OCI-LY1 (cell line): ENCODE data around the gene ATP13A5.

Source experiments
- H2AFZ ChIP-seq: fragments of 200-600 bp; sonication (generic), shearing (Covaris generic); 2 replicates; pipeline ENCODE4 v1.6.0; 2014; ENCODE audit warnings: antibody characterized with exemption, mild to moderate bottlenecking, low read length
- H3F3A ChIP-seq: fragments of 200-600 bp; sonication (generic), shearing (Covaris generic); 2 replicates; pipeline ENCODE4 v1.6.0; 2014; ENCODE audit warnings: mild to moderate bottlenecking, antibody characterized with exemption, low read length, moderate library complexity; ENCODE audit not compliant: insufficient read depth
- H3K27ac ChIP-seq: fragments of 200-600 bp; sonication (generic); 2 replicates; pipeline ENCODE4 v1.5.1; 2014; ENCODE audit warnings: low read length, mixed run types, mild to moderate bottlenecking, low read depth; ENCODE audit not compliant: poor library complexity, severe bottlenecking
- H3K27me3 ChIP-seq: fragments of 200-600 bp; sonication (generic); 2 replicates; pipeline ENCODE4 v1.6.0; 2014; ENCODE audit warnings: antibody characterized with exemption, mild to moderate bottlenecking, low read length, moderate library complexity; ENCODE audit not compliant: insufficient read depth
- H3K36me3 ChIP-seq: fragments of 200-600 bp; sonication (generic); 2 replicates; pipeline ENCODE4 v1.6.1; 2014; ENCODE audit warnings: mild to moderate bottlenecking, antibody characterized with exemption, low read length, moderate library complexity, mixed read lengths; ENCODE audit not compliant: insufficient read depth
- H3K4me1 ChIP-seq: fragments of 200-600 bp; sonication (generic); 2 replicates; pipeline ENCODE4 v1.5.1; 2014; ENCODE audit warnings: mild to moderate bottlenecking, low read length, moderate library complexity; ENCODE audit not compliant: insufficient read depth, severe bottlenecking
- H3K4me2 ChIP-seq: fragments of 200-600 bp; sonication (generic), shearing (Covaris generic); 2 replicates; pipeline ENCODE4 v1.6.1; 2014; ENCODE audit warnings: low read length
- H3K4me3 ChIP-seq: fragments of 200-600 bp; sonication (generic); 2 replicates; pipeline ENCODE4 v1.5.1; 2014; ENCODE audit warnings: low read length, low read depth, mild to moderate bottlenecking, mixed read lengths; ENCODE audit not compliant: poor library complexity, severe bottlenecking
- H3K79me2 ChIP-seq: fragments of 200-600 bp; shearing (Covaris generic); 2 replicates; pipeline ENCODE4 v1.6.1; 2016; ENCODE audit warnings: mixed run types, low read length, mixed read lengths; ENCODE audit not compliant: insufficient read depth
- H3K9ac ChIP-seq: fragments of 200-600 bp; sonication (generic), shearing (Covaris generic); 2 replicates; pipeline ENCODE4 v1.6.1; 2014; ENCODE audit warnings: mild to moderate bottlenecking, low read length, mixed read lengths
- H3K9me2 ChIP-seq: fragments of 200-600 bp; sonication (generic), shearing (Covaris generic); 2 replicates; pipeline ENCODE4 v1.6.1; 2014; ENCODE audit warnings: low read depth, mild to moderate bottlenecking, low read length, mixed read lengths
- H3K9me3 ChIP-seq: fragments of 200-600 bp; shearing (Covaris generic); 2 replicates; pipeline ENCODE4 v1.6.1; 2014; ENCODE audit warnings: low read length, mixed read lengths
- H4K20me1 ChIP-seq: fragments of 200-600 bp; sonication (generic), shearing (Covaris generic); 2 replicates; pipeline ENCODE4 v1.6.0; 2016; ENCODE audit warnings: mild to moderate bottlenecking, low read length; ENCODE audit not compliant: insufficient read depth
- CTCF ChIP-seq: fragments of 200-600 bp; sonication (generic), shearing (Covaris generic); IDR thresholded peaks from 2 replicates; pipeline ENCODE4 v1.5.1; 2017; ENCODE audit warnings: mild to moderate bottlenecking, antibody characterized with exemption, low read length, moderate library complexity, mixed read lengths
- EZH2 ChIP-seq: fragments of 200-600 bp; sonication (generic), shearing (Covaris generic); IDR thresholded peaks from 2 replicates; pipeline ENCODE4 v1.8.0; 2017; ENCODE audit warnings: borderline replicate concordance, mixed run types, mild to moderate bottlenecking, antibody characterized with exemption, low read length, moderate library complexity, mixed read lengths

Gene ATP13A5

GRCh38 chr3:193378706-193379105 is at the start of gene ATP13A5:
TSS of gene ATP13A5 (minus strand) at chr3:193378753. CDS start at chr3:193378725, 28 bp downstream.
- Histone ChIP-seq H3K79me2 (no peaks in the 10 kb centered on the region), H3K27me3 (no peaks in the 10 kb centered on the region; the same call in 1 of the 2 replicates), H3K9me3 (no peaks in the 10 kb centered on the region), H3K4me3 (no peak within 1 kb of the TSS), H3F3A (no peaks in the 10 kb centered on the region), H3K36me3 (no peaks in the 10 kb centered on the region), H4K20me1 (no peaks in the 10 kb centered on the region), H3K27ac (no peak within 1 kb of the TSS), H2AFZ (no peak within 1 kb of the TSS), H3K9me2 (no peaks in the 10 kb centered on the region), H3K4me2 (no peak within 1 kb of the TSS), H3K4me1 (no peaks in the 10 kb centered on the region), H3K9ac (no peak within 1 kb of the TSS)
- TF ChIP-seq EZH2 = no peak
- no peak for TF ChIP-seq CTCF

- Histone ChIP-seq H3K4me1 (no peaks in the 10 kb centered on the region), H3K9me3 (no peaks in the 10 kb centered on the region), H3K27me3 (no peaks in the 10 kb centered on the region), H3K4me2 (no peak overlapping the region), H3K9me2 (no peaks in the 10 kb centered on the region), H3K36me3 (no peaks in the 10 kb centered on the region), H4K20me1 (no peaks in the 10 kb centered on the region), H3K9ac (no peak overlapping the region), H3K79me2 (no peaks in the 10 kb centered on the region), H3K27ac (no peak overlapping the region), H2AFZ (no peak overlapping the region), H3K4me3 (no peak overlapping the region), H3F3A (no peaks in the 10 kb centered on the region)
- TF ChIP-seq EZH2 = no peak
- no peak for TF ChIP-seq CTCF
Observed at GRCh38 chr3:193418576-193419373, 40.2 kb upstream of the ATP13A5 start.

- H3K4me3 ChIP-seq = no peak overlapping the region
- H2AFZ ChIP-seq = no peak overlapping the region
- no peaks in the 10 kb centered on the region for H3F3A ChIP-seq
- TF ChIP-seq EZH2 (no peak), CTCF (no peak)
- no peak overlapping the region for H3K4me2 ChIP-seq
- no peaks in the 10 kb centered on the region for H3K9me2 ChIP-seq
- no peaks in the 10 kb centered on the region for H3K79me2 ChIP-seq
- no peaks in the 10 kb centered on the region for H3K36me3 ChIP-seq
- no peaks in the 10 kb centered on the region for H4K20me1 ChIP-seq
- no peaks in the 10 kb centered on the region for H3K27me3 ChIP-seq
- no peak overlapping the region for H3K27ac ChIP-seq
- H3K9me3 ChIP-seq = no peaks in the 10 kb centered on the region
- no peak overlapping the region for H3K9ac ChIP-seq
- H3K4me1 ChIP-seq = no peaks in the 10 kb centered on the region
Observed at GRCh38 chr3:193416629-193417028, 38.1 kb upstream of the ATP13A5 start.
